H1 (cell line): ENCODE measurements around the gene PAPOLA. TPM values are rescaled to one million over a fixed set of nuclear protein-coding genes. Genes with fewer than 3 reads are reported as not detected.

Experiments
- CTCF ChIA-PET: fragments of 300-600 bp; sonication (Branson Sonifier 250); formaldehyde crosslinking; loops from one replicate; lab custom pipeline; 2021; ENCODE audit not compliant: partially characterized antibody; lab: Charles Lee
- POLR2A ChIA-PET: fragments of 300-600 bp; sonication (Branson Sonifier 250); formaldehyde crosslinking; loops from one replicate; lab custom pipeline; 2021; ENCODE audit warnings: inconsistent platforms; ENCODE audit not compliant: partially characterized antibody; lab: Charles Lee
- DNase-seq, 2 experiments: peaks; one replicate each; pipeline versions ENCODE4 v3.0.0 to v3.0.0-alpha.2; 2010 to 2022; ENCODE audit warnings: low spot score in 2 of 2, low read depth in 1 of 2, mixed read lengths in 1 of 2
- FAIRE-seq: peaks from 2 replicates; lab custom pipeline; 2011; peaks lifted over from hg19 to GRCh38; lab: Jason Lieb, UNC
- H2AFZ ChIP-seq: 2 replicates; pipeline ENCODE4 v1.8.1; 2012; ENCODE audit warnings: low read length, inconsistent platforms
- H2AK5ac ChIP-seq: 2 replicates; pipeline ENCODE4 v1.6.1; 2013; ENCODE audit warnings: low read depth, low read length
- H2BK120ac ChIP-seq: replicated peaks from 2 replicates; pipeline ENCODE3; 2013; ENCODE audit warnings: low read depth, low read length, inconsistent platforms
- H2BK12ac ChIP-seq: 2 replicates; pipeline ENCODE4 v1.6.1; 2013; ENCODE audit warnings: low read depth, low read length
- H2BK15ac ChIP-seq: 2 replicates; pipeline ENCODE4 v1.6.1; 2013; ENCODE audit warnings: low read length
- H2BK20ac ChIP-seq: 2 replicates; pipeline ENCODE4 v1.6.1; 2013; ENCODE audit warnings: low read length
- H2BK5ac ChIP-seq: 2 replicates; pipeline ENCODE4 v1.6.1; 2013; ENCODE audit warnings: low read depth, low read length
- H3K14ac ChIP-seq: 2 replicates; pipeline ENCODE4 v1.6.1; 2013; ENCODE audit warnings: inconsistent platforms; ENCODE audit not compliant: insufficient read length
- H3K18ac ChIP-seq: 2 replicates; pipeline ENCODE4 v1.6.1; 2013; ENCODE audit warnings: low read length; ENCODE audit errors: extremely low read depth
- H3K23ac ChIP-seq: 2 replicates; pipeline ENCODE4 v1.6.1; 2013; ENCODE audit warnings: inconsistent platforms; ENCODE audit not compliant: insufficient read length
- H3K23me2 ChIP-seq: 2 replicates; pipeline ENCODE4 v1.6.1; 2013; ENCODE audit warnings: low read depth, low read length
- H3K27ac ChIP-seq: 2 replicates; pipeline ENCODE4 v1.6.1; 2011; ENCODE audit warnings: low read depth, low read length, inconsistent platforms
- H3K27me3 ChIP-seq, 4 experiments: replicated peaks in 1 of 4; 1 replicate in 1 of 4; 2 replicates in 3 of 4; pipeline versions ENCODE4 v1.6.1 to v1.8.1; 2011 to 2013; ENCODE audit warnings: low read length in 3 of 4, mild to moderate bottlenecking in 3 of 4, inconsistent platforms in 2 of 4, mixed read lengths in 2 of 4, moderate library complexity in 1 of 4; ENCODE audit not compliant: control insufficient read depth in 3 of 4, insufficient read depth in 3 of 4; ENCODE audit errors: extremely low read depth in 1 of 4
- H3K36me3 ChIP-seq, 4 experiments: 2 replicates each; pipeline versions ENCODE4 v1.6.1 to v1.8.1; 2011 to 2013; ENCODE audit warnings: mild to moderate bottlenecking in 4 of 4, low read length in 3 of 4, moderate library complexity in 2 of 4, control low read depth in 1 of 4, inconsistent platforms in 1 of 4; ENCODE audit not compliant: insufficient read depth in 4 of 4, control insufficient read depth in 2 of 4
- H3K4ac ChIP-seq: replicated peaks from 2 replicates; pipeline ENCODE3; 2013; ENCODE audit warnings: low read length, low read depth, mixed read lengths, inconsistent platforms; ENCODE audit not compliant: insufficient read length
- H3K4me1 ChIP-seq, 4 experiments: replicated peaks in 1 of 4; 1 replicate in 1 of 4; 2 replicates in 3 of 4; pipeline versions ENCODE4 v1.6.1 to v1.8.1; 2011 to 2013; ENCODE audit warnings: low read length in 3 of 4, inconsistent platforms in 2 of 4, mixed read lengths in 1 of 4; ENCODE audit not compliant: insufficient read depth in 4 of 4, control insufficient read depth in 3 of 4
- H3K4me2 ChIP-seq, 2 experiments: 2 replicates each; pipeline versions ENCODE4 v1.6.1 to v1.8.1; 2011 to 2013; ENCODE audit warnings: low read depth in 2 of 2, low read length in 2 of 2, control low read depth in 1 of 2, inconsistent platforms in 1 of 2, mild to moderate bottlenecking in 1 of 2; ENCODE audit not compliant: insufficient read depth in 1 of 2
- H3K4me3 ChIP-seq, 4 experiments: fragments of 200-600, 300-600 bp in 1 of 4; sonication (generic), shearing (Covaris generic), sonication (Bioruptor Twin) in 1 of 4; 2 replicates each; pipeline versions ENCODE4 v1.5.1 to v1.8.1; 2011 to 2016; ENCODE audit warnings: low read length in 4 of 4, low read depth in 3 of 4, control low read depth in 2 of 4, inconsistent platforms in 2 of 4, mild to moderate bottlenecking in 2 of 4, mixed read lengths in 1 of 4, moderate library complexity in 1 of 4; ENCODE audit not compliant: insufficient read depth in 2 of 4; ENCODE audit errors: extremely low read depth in 1 of 4
- H3K56ac ChIP-seq: replicated peaks from 2 replicates; pipeline ENCODE3; 2013; ENCODE audit warnings: low read depth, mild to moderate bottlenecking, mixed read lengths, low read length, inconsistent platforms; ENCODE audit not compliant: insufficient read length
- H3K79me1 ChIP-seq: 2 replicates; pipeline ENCODE4 v1.6.1; 2013; ENCODE audit warnings: low read depth, low read length, control low read depth
- H3K79me2 ChIP-seq, 2 experiments: 2 replicates each; pipeline versions ENCODE4 v1.6.1 to v1.8.1; 2012 to 2013; ENCODE audit warnings: low read length in 2 of 2, mild to moderate bottlenecking in 2 of 2, inconsistent platforms in 1 of 2; ENCODE audit not compliant: insufficient read depth in 2 of 2, control insufficient read depth in 1 of 2
- H3K9ac ChIP-seq, 4 experiments: replicated peaks in 1 of 4; 1 replicate in 1 of 4; 2 replicates in 3 of 4; pipeline versions ENCODE4 v1.6.1 to v1.8.1; 2011 to 2013; ENCODE audit warnings: low read depth in 3 of 4, low read length in 3 of 4, control low read depth in 2 of 4, mild to moderate bottlenecking in 2 of 4, moderate library complexity in 2 of 4, inconsistent platforms in 1 of 4; ENCODE audit errors: extremely low read depth in 1 of 4
- H3K9me3 ChIP-seq, 2 experiments: 2 replicates each; pipeline versions ENCODE4 v1.6.1 to v1.8.1; 2012 to 2013; ENCODE audit warnings: mild to moderate bottlenecking in 2 of 2, moderate library complexity in 2 of 2, control low read depth in 1 of 2, inconsistent platforms in 1 of 2, low read depth in 1 of 2, low read length in 1 of 2, mixed read lengths in 1 of 2; ENCODE audit not compliant: insufficient read depth in 2 of 2
- H4K20me1 ChIP-seq, 2 experiments: replicated peaks in 1 of 2; 2 replicates each; pipeline versions ENCODE3 to v1.8.1; 2011 to 2013; ENCODE audit warnings: inconsistent platforms in 2 of 2, low read length in 2 of 2, mild to moderate bottlenecking in 1 of 2; ENCODE audit not compliant: insufficient read depth in 2 of 2, control insufficient read depth in 1 of 2
- H4K5ac ChIP-seq: 2 replicates; pipeline ENCODE4 v1.6.1; 2013; ENCODE audit warnings: low read length, low read depth, mixed read lengths, inconsistent platforms; ENCODE audit not compliant: insufficient read length
- H4K8ac ChIP-seq: 2 replicates; pipeline ENCODE4 v1.8.0; 2013; ENCODE audit warnings: mild to moderate bottlenecking, moderate library complexity, low read length, inconsistent platforms; ENCODE audit not compliant: insufficient read depth; ENCODE audit errors: extremely low read depth
- H4K91ac ChIP-seq: replicated peaks from 2 replicates; pipeline ENCODE3; 2013; ENCODE audit warnings: low read length, mixed read lengths, inconsistent platforms; ENCODE audit not compliant: insufficient read length
- CTBP2 ChIP-seq: IDR thresholded peaks from 2 replicates; pipeline ENCODE4 v1.7.0; 2011; ENCODE audit warnings: borderline replicate concordance, mild to moderate bottlenecking, moderate library complexity, mixed read lengths, low read length; ENCODE audit not compliant: insufficient read depth, insufficient read length
- RAD21 ChIP-seq, 2 experiments: IDR thresholded peaks in 1 of 2; conservative IDR thresholded peaks in 1 of 2; 2 replicates each; pipeline ENCODE4 v1.6.1; 2011; ENCODE audit warnings: low read depth in 2 of 2, low read length in 2 of 2, improper control_type of control experiment in 1 of 2, inconsistent platforms in 1 of 2, mild to moderate bottlenecking in 1 of 2, moderate library complexity in 1 of 2
- SRF ChIP-seq: IDR thresholded peaks from 2 replicates; pipeline ENCODE4 v1.6.1; 2011; ENCODE audit warnings: mild to moderate bottlenecking, low read depth, low read length, moderate library complexity
- WGBS, 2 experiments: shearing (Covaris generic) in 1 of 2; methylation state at CpG; one replicate each; pipeline versions ENCODE4 v1.1.6 to v1.1.7; 2013 to 2015; ENCODE audit warnings: low lambda C conversion rate in 2 of 2, mixed read lengths in 2 of 2, inconsistent platforms in 1 of 2, low coverage in 1 of 2, missing lambda C conversion rate in 1 of 2; ENCODE audit not compliant: insufficient replicate concordance in 2 of 2, insufficient coverage in 1 of 2, insufficient read length in 1 of 2; ENCODE audit errors: extremely low coverage in 1 of 2, missing lambda C conversion rate in 1 of 2; 5-methylcytosine and 5-hydroxymethylcytosine counted together
- polyA plus RNA-seq, 7 experiments: library from polyadenylated mRNA; depleted of rRNA in 3 of 7; stranded (reverse) in 5 of 7; unstranded in 2 of 7; fragments of >200 nt in 5 of 7; fragments of 200-250 nt in 2 of 7; gene quantifications; 1 replicate in 5 of 7; 2 replicates in 1 of 7; 4 replicates in 1 of 7; pipeline versions ENCODE4 v1.2.1 to v1.2.3, GENCODE V29; 2011 to 2013; ENCODE audit warnings: missing spikeins in 2 of 7, mixed read lengths in 2 of 7
- total RNA-seq: library from RNA; stranded (reverse); fragmentation: NEBNext Ultra II Directional; extraction: Animal tissue kit (Norgen Biotek cat#: 25700); gene quantifications from 2 replicates; pipeline ENCODE4 v1.2.1, GENCODE V29; 2021

PAPOLA gene
- total and polyA plus RNA-seq, 2 of the 8 experiments (the other 6 are each of a cell fraction or from before 2014, with no cell fraction given): 163 to 239 TPM

- Histone ChIP-seq H2AFZ (no peak overlapping the region), H3K79me1 (no peaks in the 10 kb centered on the region), H3K4me1 (no peaks in the 10 kb centered on the region), H2BK120ac (no peak overlapping the region), H3K9me3 (no peaks in the 10 kb centered on the region), H2BK15ac (no peak overlapping the region), H2BK5ac (no peak overlapping the region), H4K91ac (no peak overlapping the region), H3K23me2 (no peaks in the 10 kb centered on the region), H3K14ac (no peak overlapping the region), H3K79me2 (no peaks in the 10 kb centered on the region), H3K27ac (no peak overlapping the region), H3K27me3 (no peaks in the 10 kb centered on the region), H2BK12ac (no peak overlapping the region), H3K4ac (no peak overlapping the region), H4K20me1 (no peaks in the 10 kb centered on the region), H3K36me3 (peaks cover 3 to 42% (median 14%) of the 10 kb centered on the region in 4 experiments; a peak in 5 of 8 replicates), H3K9ac (no peak overlapping the region), H3K56ac (no peak overlapping the region), H3K18ac (no peak overlapping the region), H3K23ac (no peak overlapping the region), H3K4me2 (no peak overlapping the region), H4K8ac (no peak overlapping the region), H2AK5ac (no peak overlapping the region), H2BK20ac (no peak overlapping the region), H4K5ac (no peak overlapping the region), H3K4me3 (no peak overlapping the region)
- ChIA-PET CTCF (no interaction called here), POLR2A (no interaction called here)
- no peak for DNase-seq
- 93% methylated on average over 1 of the region's 1 CpG; no CpG with 5 or more reads in 1 of the 2 experiments for WGBS, 2 experiments
- FAIRE-seq: no peak
- TF ChIP-seq SRF (no peak), CTBP2 (no peak), RAD21 (IDR thresholded peaks at IDR 0.05 in 1 of 2, conservative IDR thresholded peaks at IDR 0.05 in 1 of 2; ENCODE audit: low read depth in 2 of 2, low read length in 2 of 2) (no peak)
These were observed 34.6 kb downstream of the PAPOLA start for GRCh38 chr14:96536807-96537206.
